ENCODE results near the gene GALNT13. TPM values are rescaled to one million over a fixed set of nuclear protein-coding genes. Genes with fewer than 3 reads are reported as not detected.

The GALNT13 gene
- polyA plus RNA-seq, 1 donor = 0.25 TPM

- DNase-seq (ENCODE audit: low read depth) = no peak
Measured at GRCh38 chr2:154306266-154306970, 434.7 kb downstream of the GALNT13 start.

GRCh38 chr2:154307007-154307406 is 435.3 kb downstream of the GALNT13 start:
- DNase-seq (ENCODE audit: low read depth) = no peak

GRCh38 chr2:154324601-154325000 is 452.9 kb downstream of the GALNT13 start:
- DNase-seq (ENCODE audit: low read depth) = no peak

GRCh38 chr2:154329510-154329909 is 457.8 kb downstream of the GALNT13 start:
- DNase-seq (ENCODE audit: low read depth) = no peak

GRCh38 chr2:154331784-154332183 is 460.1 kb downstream of the GALNT13 start:
- no peak for DNase-seq (ENCODE audit: low read depth)

- DNase-seq (ENCODE audit: low read depth) = no peak
Measured at GRCh38 chr2:154336201-154336600, 464.5 kb downstream of the GALNT13 start.

GRCh38 chr2:154338352-154338967 is 466.7 kb downstream of the GALNT13 start:
- no peak for DNase-seq (ENCODE audit: low read depth)

GRCh38 chr2:154343282-154343681 is 471.6 kb downstream of the GALNT13 start:
- DNase-seq (ENCODE audit: low read depth) = no peak

- DNase-seq (ENCODE audit: low read depth) = no peak
Measured at GRCh38 chr2:154350911-154351310, 479.2 kb downstream of the GALNT13 start.

GRCh38 chr2:154361276-154361675 is 489.6 kb downstream of the GALNT13 start:
- no peak for DNase-seq (ENCODE audit: low read depth)

GRCh38 chr2:154368153-154368552 is 496.4 kb downstream of the GALNT13 start:
- DNase-seq (ENCODE audit: low read depth) = no peak

GRCh38 chr2:154370873-154371272 is 499.2 kb downstream of the GALNT13 start:
- DNase-seq (ENCODE audit: low read depth) = no peak

- DNase-seq (ENCODE audit: low read depth) = no peak
Measured at GRCh38 chr2:154374416-154374815, 502.7 kb downstream of the GALNT13 start.

GRCh38 chr2:154375579-154375931 is 503.8 kb downstream of the GALNT13 start:
- DNase-seq (ENCODE audit: low read depth) = no peak

- no peak for DNase-seq (ENCODE audit: low read depth)
Measured at GRCh38 chr2:154381931-154382794, 510.4 kb downstream of the GALNT13 start.

- DNase-seq (ENCODE audit: low read depth) = no peak
Measured at GRCh38 chr2:154386186-154386585, 514.5 kb downstream of the GALNT13 start.

GRCh38 chr2:154391051-154391450 is 519.3 kb downstream of the GALNT13 start:
- no peak for DNase-seq (ENCODE audit: low read depth)

GRCh38 chr2:154392256-154392655 is 520.5 kb downstream of the GALNT13 start:
- DNase-seq (ENCODE audit: low read depth) = no peak

- DNase-seq (ENCODE audit: low read depth) = no peak
Measured at GRCh38 chr2:154394600-154394999, 522.9 kb downstream of the GALNT13 start.

- no peak for DNase-seq (ENCODE audit: low read depth)
Measured at GRCh38 chr2:154400563-154401290, 529.0 kb downstream of the GALNT13 start.

GRCh38 chr2:154402213-154402612 is 530.5 kb downstream of the GALNT13 start:
- no peak for DNase-seq (ENCODE audit: low read depth)

GRCh38 chr2:154403242-154403790 is 531.6 kb downstream of the GALNT13 start:
- DNase-seq (ENCODE audit: low read depth) = no peak

Measured in forelimb muscle (tissue), 1 donor.